Neural cell (in vitro differentiated cells): ENCODE results near the gene FXN.

Source experiments
- EP300 ChIP-seq: fragments of 450-650 bp; conservative IDR thresholded peaks from 2 replicates; pipeline ENCODE4 v1.6.1; 2014; ENCODE audit warnings: antibody characterized with exemption, mild to moderate bottlenecking, moderate library complexity; ENCODE audit not compliant: poor library complexity, severe bottlenecking
- EZH2 ChIP-seq: fragments of 200-600, 300-800 bp; shearing (Covaris generic), sonication (generic); IDR thresholded peaks from 2 replicates; pipeline ENCODE4 v1.6.1; 2014; ENCODE audit warnings: antibody characterized with exemption, low read length, borderline replicate concordance, mild to moderate bottlenecking; ENCODE audit not compliant: insufficient read depth, poor library complexity, severe bottlenecking
- POLR2AphosphoS5 ChIP-seq: IDR thresholded peaks from 2 replicates; pipeline ENCODE4 v1.6.1; 2012
- TF ChIP-seq, protein P1 (sequence below): fragments of 450-650 bp; IDR thresholded peaks from 2 replicates; pipeline ENCODE4 v1.5.1; 2014; ENCODE audit warnings: antibody characterized with exemption, mild to moderate bottlenecking, moderate library complexity; ENCODE audit not compliant: poor library complexity, severe bottlenecking

DNA sequence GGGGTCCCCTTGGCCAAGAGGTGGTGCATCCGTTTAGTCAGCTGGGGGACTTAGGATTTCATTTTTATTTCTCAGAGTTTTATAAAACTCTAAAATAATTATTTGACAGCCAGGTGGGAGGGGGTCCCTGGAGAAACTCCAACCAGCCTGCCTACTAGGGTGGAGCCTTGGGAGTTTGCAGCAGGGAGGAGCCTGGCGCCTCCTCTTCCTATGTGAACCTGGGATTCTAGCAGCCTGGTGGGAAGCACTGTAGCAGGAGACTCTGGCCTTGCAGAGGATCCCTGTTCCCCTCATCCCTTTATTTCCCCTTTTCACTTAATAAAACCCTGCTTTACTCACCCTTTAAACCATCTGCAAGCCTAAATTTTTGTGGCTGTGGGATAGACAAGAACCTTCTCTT lies 50.8 kb downstream of the FXN start:
- TF ChIP-seq EZH2 (no peak), POLR2AphosphoS5 (no peak), EP300 (no peak)
- TF ChIP-seq, protein P1, sequence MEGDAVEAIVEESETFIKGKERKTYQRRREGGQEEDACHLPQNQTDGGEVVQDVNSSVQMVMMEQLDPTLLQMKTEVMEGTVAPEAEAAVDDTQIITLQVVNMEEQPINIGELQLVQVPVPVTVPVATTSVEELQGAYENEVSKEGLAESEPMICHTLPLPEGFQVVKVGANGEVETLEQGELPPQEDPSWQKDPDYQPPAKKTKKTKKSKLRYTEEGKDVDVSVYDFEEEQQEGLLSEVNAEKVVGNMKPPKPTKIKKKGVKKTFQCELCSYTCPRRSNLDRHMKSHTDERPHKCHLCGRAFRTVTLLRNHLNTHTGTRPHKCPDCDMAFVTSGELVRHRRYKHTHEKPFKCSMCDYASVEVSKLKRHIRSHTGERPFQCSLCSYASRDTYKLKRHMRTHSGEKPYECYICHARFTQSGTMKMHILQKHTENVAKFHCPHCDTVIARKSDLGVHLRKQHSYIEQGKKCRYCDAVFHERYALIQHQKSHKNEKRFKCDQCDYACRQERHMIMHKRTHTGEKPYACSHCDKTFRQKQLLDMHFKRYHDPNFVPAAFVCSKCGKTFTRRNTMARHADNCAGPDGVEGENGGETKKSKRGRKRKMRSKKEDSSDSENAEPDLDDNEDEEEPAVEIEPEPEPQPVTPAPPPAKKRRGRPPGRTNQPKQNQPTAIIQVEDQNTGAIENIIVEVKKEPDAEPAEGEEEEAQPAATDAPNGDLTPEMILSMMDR, result no peak
